OCI-LY3 (cell line): Measurements from ENCODE around the gene PLBD2.

ENCODE experiments used
- H2AFZ ChIP-seq: fragments of 200-600, 300-600 bp; shearing (Covaris generic); 2 replicates; pipeline ENCODE4 v1.6.0; 2014; ENCODE audit warnings: antibody characterized with exemption, low read depth, low read length
- H3K27ac ChIP-seq: fragments of 200-600, 300-600 bp; sonication (generic); 2 replicates; pipeline ENCODE4 v1.5.1; 2014; ENCODE audit warnings: mild to moderate bottlenecking, low read length, moderate library complexity, mixed read lengths
- H3K27me3 ChIP-seq: fragments of 200-600, 300-600 bp; sonication (generic); 2 replicates; pipeline ENCODE4 v1.6.1; 2014; ENCODE audit warnings: low read depth, low read length, mixed read lengths
- H3K36me3 ChIP-seq: fragments of 200-600, 300-600 bp; sonication (generic); replicated peaks from 2 replicates; pipeline ENCODE3; 2014; ENCODE audit warnings: low read depth, low read length, mixed read lengths
- H3K4me1 ChIP-seq: fragments of 300-600, 200-600 bp; sonication (generic); 2 replicates; pipeline ENCODE4 v1.6.1; 2014; ENCODE audit warnings: low read length, mixed read lengths
- H3K4me2 ChIP-seq: fragments of 200-600, 300-600 bp; sonication (generic); 2 replicates; pipeline ENCODE4 v1.6.1; 2014; ENCODE audit warnings: low read length, mixed read lengths
- H3K4me3 ChIP-seq: fragments of 300-600, 200-600 bp; sonication (generic); 2 replicates; pipeline ENCODE4 v1.5.1; 2014; ENCODE audit warnings: antibody characterized with exemption, mild to moderate bottlenecking, low read length, moderate library complexity
- H3K79me2 ChIP-seq: fragments of 300-600, 200-600 bp; shearing (Covaris generic); 2 replicates; pipeline ENCODE4 v1.6.1; 2014; ENCODE audit warnings: mild to moderate bottlenecking, low read length, mixed read lengths
- H3K9ac ChIP-seq: fragments of 300-600, 200-600 bp; shearing (Covaris generic); 2 replicates; pipeline ENCODE4 v1.6.0; 2014; ENCODE audit warnings: mild to moderate bottlenecking, low read length, moderate library complexity
- H3K9me3 ChIP-seq: fragments of 200-600, 300-600 bp; shearing (Covaris generic); 2 replicates; pipeline ENCODE4 v1.6.1; 2014; ENCODE audit warnings: low read length, mixed read lengths; ENCODE audit not compliant: insufficient read depth
- H4K20me1 ChIP-seq: fragments of 200-600, 300-600 bp; sonication (generic); 2 replicates; pipeline ENCODE4 v1.6.1; 2016; ENCODE audit warnings: low read length, mixed read lengths; ENCODE audit not compliant: insufficient read depth
- EZH2phosphoT487 ChIP-seq: fragments of 200-600 bp; shearing (Covaris generic); IDR thresholded peaks from 2 replicates; pipeline ENCODE4 v1.6.1; 2018; ENCODE audit warnings: antibody characterized with exemption, mixed run types, low read depth
- TF ChIP-seq, protein P1 (sequence below): fragments of 200-600, 300-600 bp; sonication (generic); IDR thresholded peaks from 2 replicates; pipeline ENCODE4 v1.5.1; 2014; ENCODE audit warnings: antibody characterized with exemption, low read length, low read depth

The PLBD2 gene

DNA sequence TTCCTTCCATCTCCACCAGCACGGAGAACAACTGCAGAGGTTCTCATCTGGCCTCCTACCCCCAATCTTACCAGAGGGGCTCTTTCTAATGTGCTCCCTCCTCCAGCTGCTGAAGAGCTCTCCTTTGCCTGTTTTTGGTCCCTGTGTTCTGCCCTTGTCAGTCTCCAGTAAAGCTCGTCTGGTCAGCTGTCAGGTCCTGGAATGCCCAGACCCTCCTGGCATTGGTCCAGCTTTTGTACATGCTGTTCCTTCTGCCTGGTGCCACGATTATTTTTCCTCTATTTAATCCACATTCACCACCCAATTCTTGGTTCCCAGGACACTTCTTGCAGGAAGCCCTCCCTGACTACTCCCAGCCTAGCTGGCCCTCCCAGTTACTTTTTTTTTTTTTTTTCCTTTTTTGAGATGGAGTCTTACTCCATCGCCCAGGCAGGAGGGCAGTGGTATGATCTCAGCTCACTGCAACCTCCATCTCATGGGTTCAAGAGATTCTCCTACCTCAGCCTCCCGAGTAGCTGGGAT lies 30.0 kb upstream of the PLBD2 start:
- Histone ChIP-seq H3K9ac (no peak overlapping the region), H4K20me1 (no peaks in the 10 kb centered on the region), H3K79me2 (no peaks in the 10 kb centered on the region), H3K4me2 (no peak overlapping the region), H3K36me3 (no peaks in the 10 kb centered on the region), H2AFZ (no peak overlapping the region), H3K4me3 (no peak overlapping the region), H3K9me3 (no peaks in the 10 kb centered on the region), H3K27ac (no peak overlapping the region), H3K27me3 (no peaks in the 10 kb centered on the region), H3K4me1 (no peaks in the 10 kb centered on the region)
- no peak for TF ChIP-seq EZH2phosphoT487

DNA sequence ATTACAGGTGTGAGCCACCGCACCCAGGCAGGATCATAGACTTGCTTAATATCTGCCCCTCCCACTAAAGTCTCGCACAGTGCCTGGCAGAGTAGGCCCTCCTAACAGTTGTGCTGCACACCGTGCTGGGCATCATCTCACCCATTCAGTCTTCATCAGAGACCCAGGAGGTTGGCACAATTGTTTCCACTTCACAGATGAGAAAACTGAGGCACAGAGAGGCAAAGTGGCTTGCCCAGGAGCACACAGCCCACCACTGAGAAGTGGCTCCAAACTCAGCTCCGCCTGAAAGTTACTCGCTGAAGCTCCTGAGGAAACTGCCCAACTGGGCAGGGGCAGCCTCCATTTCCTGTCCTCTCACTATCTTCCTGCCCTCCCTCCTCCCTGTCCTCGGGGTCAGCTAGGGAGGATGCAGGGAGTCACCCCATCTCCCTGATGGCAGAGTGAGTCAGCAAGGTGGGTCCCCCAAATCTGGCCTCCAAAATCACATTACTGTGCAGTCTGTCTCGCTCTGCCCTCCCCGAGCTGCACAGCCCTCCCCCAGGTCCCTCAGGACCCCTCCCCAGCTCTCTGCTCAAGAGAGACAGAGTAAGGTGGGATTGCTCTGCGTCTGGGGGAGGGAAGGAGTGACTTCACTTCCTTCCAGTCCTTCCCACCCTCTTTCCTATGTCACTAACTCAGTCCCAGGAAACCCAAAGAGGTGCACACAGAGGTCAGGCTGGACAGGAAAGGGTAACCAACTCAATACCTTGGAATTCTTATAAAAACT lies 29.2 kb upstream of the PLBD2 start:
- H3K4me1 ChIP-seq: peaks cover 3% of the 10 kb centered on the region; the same call in 1 of the 2 replicates
- H2AFZ ChIP-seq: no peak overlapping the region
- no peaks in the 10 kb centered on the region for H3K79me2 ChIP-seq
- H4K20me1 ChIP-seq: no peaks in the 10 kb centered on the region
- H3K27me3 ChIP-seq: peaks cover 3% of the 10 kb centered on the region
- TF ChIP-seq EZH2phosphoT487: no peak
- TF ChIP-seq, protein P1, sequence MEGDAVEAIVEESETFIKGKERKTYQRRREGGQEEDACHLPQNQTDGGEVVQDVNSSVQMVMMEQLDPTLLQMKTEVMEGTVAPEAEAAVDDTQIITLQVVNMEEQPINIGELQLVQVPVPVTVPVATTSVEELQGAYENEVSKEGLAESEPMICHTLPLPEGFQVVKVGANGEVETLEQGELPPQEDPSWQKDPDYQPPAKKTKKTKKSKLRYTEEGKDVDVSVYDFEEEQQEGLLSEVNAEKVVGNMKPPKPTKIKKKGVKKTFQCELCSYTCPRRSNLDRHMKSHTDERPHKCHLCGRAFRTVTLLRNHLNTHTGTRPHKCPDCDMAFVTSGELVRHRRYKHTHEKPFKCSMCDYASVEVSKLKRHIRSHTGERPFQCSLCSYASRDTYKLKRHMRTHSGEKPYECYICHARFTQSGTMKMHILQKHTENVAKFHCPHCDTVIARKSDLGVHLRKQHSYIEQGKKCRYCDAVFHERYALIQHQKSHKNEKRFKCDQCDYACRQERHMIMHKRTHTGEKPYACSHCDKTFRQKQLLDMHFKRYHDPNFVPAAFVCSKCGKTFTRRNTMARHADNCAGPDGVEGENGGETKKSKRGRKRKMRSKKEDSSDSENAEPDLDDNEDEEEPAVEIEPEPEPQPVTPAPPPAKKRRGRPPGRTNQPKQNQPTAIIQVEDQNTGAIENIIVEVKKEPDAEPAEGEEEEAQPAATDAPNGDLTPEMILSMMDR: no peak
- H3K9ac ChIP-seq: no peak overlapping the region
- no peaks in the 10 kb centered on the region for H3K9me3 ChIP-seq
- no peak overlapping the region for H3K27ac ChIP-seq
- no peak overlapping the region for H3K4me2 ChIP-seq
- H3K4me3 ChIP-seq: no peak overlapping the region
- no peaks in the 10 kb centered on the region for H3K36me3 ChIP-seq

DNA sequence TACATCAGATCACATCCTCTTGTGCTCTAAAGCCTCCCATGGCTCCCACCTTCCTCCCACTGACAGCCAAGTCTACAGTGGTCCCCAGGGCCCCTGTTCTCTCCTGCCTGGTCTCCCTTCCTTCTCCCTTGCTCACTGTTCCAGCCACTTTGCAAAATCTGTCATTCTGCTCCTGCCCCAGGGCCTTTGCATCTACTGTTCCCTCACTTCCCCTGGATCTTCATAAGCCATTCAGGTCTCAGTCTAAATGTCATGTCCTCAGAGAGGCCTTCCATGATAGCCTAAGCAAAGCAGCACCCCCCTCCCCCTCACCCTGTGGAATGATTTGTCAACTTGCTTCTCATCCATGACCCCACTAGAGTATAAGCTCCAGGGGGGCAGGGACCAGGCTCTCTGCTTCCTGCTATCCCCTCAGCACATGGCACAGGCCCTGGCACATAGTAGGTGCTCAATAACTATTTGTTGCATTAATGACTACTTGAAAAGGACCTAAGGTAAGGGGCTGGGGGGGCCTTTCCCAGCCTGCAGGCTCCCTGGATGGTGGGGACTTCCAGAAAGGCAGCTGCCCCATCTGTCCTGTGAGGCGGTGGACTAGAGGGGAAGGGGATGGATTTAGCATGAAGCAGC lies 28.5 kb upstream of the PLBD2 start:
- no peak overlapping the region for H3K9ac ChIP-seq
- peaks cover 6% of the 10 kb centered on the region for H3K27me3 ChIP-seq
- no peak overlapping the region for H3K27ac ChIP-seq
- no peaks in the 10 kb centered on the region for H3K9me3 ChIP-seq
- H3K36me3 ChIP-seq: no peaks in the 10 kb centered on the region
- peaks cover 6% of the 10 kb centered on the region; the same call in 1 of the 2 replicates for H3K4me1 ChIP-seq
- no peak overlapping the region for H2AFZ ChIP-seq
- no peak overlapping the region for H3K4me3 ChIP-seq
- no peak overlapping the region for H3K4me2 ChIP-seq
- no peak for TF ChIP-seq EZH2phosphoT487
- TF ChIP-seq, protein P1: no peak
- H4K20me1 ChIP-seq: no peaks in the 10 kb centered on the region
- H3K79me2 ChIP-seq: no peaks in the 10 kb centered on the region

DNA sequence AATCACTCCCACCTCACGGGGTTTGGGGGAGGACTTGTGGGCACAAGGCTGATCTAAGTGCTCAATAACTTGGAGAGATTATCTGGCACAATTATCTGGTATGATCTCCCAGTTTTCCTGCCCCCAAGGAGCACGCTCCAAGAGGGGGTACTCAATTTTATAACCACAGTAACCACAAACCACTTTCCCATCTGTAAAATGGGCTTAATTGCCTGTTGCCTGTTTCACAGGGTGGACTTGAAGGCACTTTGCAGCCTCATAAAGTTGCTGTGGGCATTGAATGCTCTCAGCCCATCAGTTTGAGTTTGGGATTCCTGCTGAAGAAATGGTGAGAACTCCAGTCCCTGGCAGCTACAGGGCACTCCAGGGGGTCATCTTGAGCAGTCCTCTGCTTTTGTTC lies 27.9 kb upstream of the PLBD2 start:
- H3K79me2 ChIP-seq: no peaks in the 10 kb centered on the region
- TF ChIP-seq, protein P1: no peak
- TF ChIP-seq EZH2phosphoT487: no peak
- no peaks in the 10 kb centered on the region for H4K20me1 ChIP-seq
- H3K36me3 ChIP-seq: no peaks in the 10 kb centered on the region
- H3K9ac ChIP-seq: no peak overlapping the region
- peaks cover 6% of the 10 kb centered on the region for H3K27me3 ChIP-seq
- peaks cover 6% of the 10 kb centered on the region; the same call in 1 of the 2 replicates for H3K4me1 ChIP-seq
- H3K9me3 ChIP-seq: no peaks in the 10 kb centered on the region
- no peak overlapping the region for H3K27ac ChIP-seq
- H3K4me2 ChIP-seq: no peak overlapping the region
- H3K4me3 ChIP-seq: no peak overlapping the region
- no peak overlapping the region for H2AFZ ChIP-seq
